H1 (cell line): ENCODE measurements around the gene TEDDM1.

Experiments
- ATF2 ChIP-seq: IDR thresholded peaks from 2 replicates; pipeline ENCODE4 v1.6.1; 2012; ENCODE audit warnings: low read length, inconsistent platforms
- CHD2 ChIP-seq: IDR thresholded peaks from 2 replicates; pipeline ENCODE4 v1.6.1; 2012; ENCODE audit warnings: low read length, improper control_type of control experiment
- EZH2 ChIP-seq: fragments of 200-600 bp; sonication (generic); IDR thresholded peaks from 2 replicates; pipeline ENCODE4 v1.7.1; 2012; ENCODE audit warnings: low read depth, mild to moderate bottlenecking, moderate library complexity, low read length, inconsistent platforms; ENCODE audit not compliant: severe bottlenecking
- JUND ChIP-seq: IDR thresholded peaks from 2 replicates; pipeline ENCODE4 v1.6.1; 2011; ENCODE audit warnings: mild to moderate bottlenecking, improper control_type of control experiment, low read length
- MAFK ChIP-seq: IDR thresholded peaks from 2 replicates; pipeline ENCODE4 v1.6.1; 2012; ENCODE audit warnings: low read depth, mild to moderate bottlenecking, improper control_type of control experiment, low read length
- RAD21 ChIP-seq, 2 experiments: IDR thresholded peaks in 1 of 2; conservative IDR thresholded peaks in 1 of 2; 2 replicates each; pipeline ENCODE4 v1.6.1; 2011; ENCODE audit warnings: low read depth in 2 of 2, low read length in 2 of 2, improper control_type of control experiment in 1 of 2, inconsistent platforms in 1 of 2, mild to moderate bottlenecking in 1 of 2, moderate library complexity in 1 of 2
- RFX5 ChIP-seq: IDR thresholded peaks from 2 replicates; pipeline ENCODE4 v1.6.1; 2011; ENCODE audit warnings: low read depth, low read length, improper control_type of control experiment, borderline replicate concordance
- SAP30 ChIP-seq: fragments of 300-600 bp; sonication (generic); IDR thresholded peaks from 2 replicates; pipeline ENCODE4 v1.7.1; 2012; ENCODE audit warnings: low read length, moderate library complexity, mild to moderate bottlenecking, inconsistent platforms; ENCODE audit not compliant: insufficient read depth, insufficient replicate concordance
- SP2 ChIP-seq: IDR thresholded peaks from 2 replicates; pipeline ENCODE4 v1.6.1; 2012; ENCODE audit warnings: mild to moderate bottlenecking, low read length, inconsistent platforms
- TF ChIP-seq, protein P1 (sequence below), 3 experiments: IDR thresholded peaks; 1 replicate in 2 of 3; 2 replicates in 1 of 3; pipeline versions ENCODE4 v1.5.1 to v1.6.1; 2011; ENCODE audit warnings: low read length in 3 of 3, mild to moderate bottlenecking in 3 of 3, inconsistent platforms in 2 of 3, low read depth in 1 of 3, moderate library complexity in 1 of 3; ENCODE audit not compliant: insufficient read depth in 1 of 3; ENCODE audit errors: control extremely low read depth in 1 of 3
- TF ChIP-seq, protein P2 (sequence below): IDR thresholded peaks from 2 replicates; pipeline ENCODE4 v1.6.1; 2012; ENCODE audit warnings: inconsistent platforms

GRCh38 chr1:182384387-182384960 is 16.0 kb downstream of the TEDDM1 start:
- TF ChIP-seq, protein P1, sequence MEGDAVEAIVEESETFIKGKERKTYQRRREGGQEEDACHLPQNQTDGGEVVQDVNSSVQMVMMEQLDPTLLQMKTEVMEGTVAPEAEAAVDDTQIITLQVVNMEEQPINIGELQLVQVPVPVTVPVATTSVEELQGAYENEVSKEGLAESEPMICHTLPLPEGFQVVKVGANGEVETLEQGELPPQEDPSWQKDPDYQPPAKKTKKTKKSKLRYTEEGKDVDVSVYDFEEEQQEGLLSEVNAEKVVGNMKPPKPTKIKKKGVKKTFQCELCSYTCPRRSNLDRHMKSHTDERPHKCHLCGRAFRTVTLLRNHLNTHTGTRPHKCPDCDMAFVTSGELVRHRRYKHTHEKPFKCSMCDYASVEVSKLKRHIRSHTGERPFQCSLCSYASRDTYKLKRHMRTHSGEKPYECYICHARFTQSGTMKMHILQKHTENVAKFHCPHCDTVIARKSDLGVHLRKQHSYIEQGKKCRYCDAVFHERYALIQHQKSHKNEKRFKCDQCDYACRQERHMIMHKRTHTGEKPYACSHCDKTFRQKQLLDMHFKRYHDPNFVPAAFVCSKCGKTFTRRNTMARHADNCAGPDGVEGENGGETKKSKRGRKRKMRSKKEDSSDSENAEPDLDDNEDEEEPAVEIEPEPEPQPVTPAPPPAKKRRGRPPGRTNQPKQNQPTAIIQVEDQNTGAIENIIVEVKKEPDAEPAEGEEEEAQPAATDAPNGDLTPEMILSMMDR (IDR thresholded peaks at IDR 0.05; ENCODE audit: control extremely low read depth in 1 of 3, insufficient read depth in 1 of 3, low read depth in 1 of 3, low read length in 3 of 3) = no peak
- TF ChIP-seq JUND (no peak), ATF2 (no peak), RFX5 (no peak), RAD21 (IDR thresholded peaks at IDR 0.05 in 1 of 2, conservative IDR thresholded peaks at IDR 0.05 in 1 of 2; ENCODE audit: low read depth in 2 of 2, low read length in 2 of 2) (no peak), CHD2 (no peak), MAFK (no peak), SAP30 (no peak), EZH2 (no peak), SP2 (no peak)
- TF ChIP-seq, protein P2, sequence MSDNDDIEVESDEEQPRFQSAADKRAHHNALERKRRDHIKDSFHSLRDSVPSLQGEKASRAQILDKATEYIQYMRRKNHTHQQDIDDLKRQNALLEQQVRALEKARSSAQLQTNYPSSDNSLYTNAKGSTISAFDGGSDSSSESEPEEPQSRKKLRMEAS = no peak
